Measurements from ENCODE around the gene LYPD6.

- TF ChIP-seq CTCF (conservative IDR thresholded peaks at IDR 0.05; ENCODE audit: low read depth, low read length) = no peak
- no peak for TF ChIP-seq EZH2 (IDR thresholded peaks at IDR 0.05; ENCODE audit: low read length, unreplicated experiment)
- no peak for TF ChIP-seq EZH2phosphoT487 (IDR thresholded peaks at IDR 0.05; ENCODE audit: borderline replicate concordance, low read length)
Measured at GRCh38 chr2:149334156-149334555, 3.8 kb downstream of the LYPD6 start.
